Keratinocyte (primary cell): ENCODE results near the gene ITIH5. TPM values are rescaled to one million over a fixed set of nuclear protein-coding genes. Genes with fewer than 3 reads are reported as not detected.

Experiments used
- DNase-seq: peaks from one replicate; pipeline ENCODE4 v3.0.0-alpha.2; 2011; ENCODE audit warnings: low read depth, missing footprints, low spot score
- FAIRE-seq: peaks from 2 replicates; lab custom pipeline; 2011; peaks lifted over from hg19 to GRCh38; lab: Jason Lieb, UNC
- H2AFZ ChIP-seq: 2 replicates; pipeline ENCODE4 v1.6.0; 2012; ENCODE audit warnings: low read length, control low read depth, inconsistent platforms; ENCODE audit not compliant: control insufficient read depth
- H3K27ac ChIP-seq: 2 replicates; pipeline ENCODE4 v1.5.1; 2011; ENCODE audit warnings: low read length; ENCODE audit not compliant: control insufficient read depth, insufficient read depth
- H3K27me3 ChIP-seq: 3 replicates; pipeline ENCODE4 v1.6.0; 2011; ENCODE audit warnings: low read length; ENCODE audit not compliant: control insufficient read depth, insufficient read depth; ENCODE audit errors: extremely low read depth
- H3K36me3 ChIP-seq, 2 experiments: 2 replicates in 1 of 2; 3 replicates in 1 of 2; pipeline ENCODE4 v1.5.1; 2011; ENCODE audit warnings: low read length in 2 of 2, mild to moderate bottlenecking in 1 of 2; ENCODE audit not compliant: control insufficient read depth in 2 of 2, insufficient read depth in 2 of 2; ENCODE audit errors: extremely low read depth in 1 of 2
- H3K4me1 ChIP-seq: 3 replicates; pipeline ENCODE4 v1.5.1; 2011; ENCODE audit warnings: low read length; ENCODE audit not compliant: control insufficient read depth, insufficient read depth; ENCODE audit errors: extremely low read depth
- H3K4me2 ChIP-seq: 3 replicates; pipeline ENCODE4 v1.6.0; 2011; ENCODE audit warnings: low read depth, low read length; ENCODE audit not compliant: control insufficient read depth, insufficient read depth; ENCODE audit errors: extremely low read depth
- H3K4me3 ChIP-seq, 3 experiments: fragments of 200-600 bp in 1 of 3; sonication (generic) in 1 of 3; 2 replicates in 2 of 3; 3 replicates in 1 of 3; pipeline ENCODE4 v1.5.1; 2011 to 2016; ENCODE audit warnings: low read length in 3 of 3, mild to moderate bottlenecking in 3 of 3, control low read depth in 2 of 3, inconsistent platforms in 1 of 3, low read depth in 1 of 3, mixed read lengths in 1 of 3, mixed run types in 1 of 3, moderate library complexity in 1 of 3; ENCODE audit not compliant: control insufficient read depth in 2 of 3, insufficient read depth in 2 of 3; ENCODE audit errors: extremely low read depth in 1 of 3
- H3K79me2 ChIP-seq: 2 replicates; pipeline ENCODE4 v1.6.0; 2012; ENCODE audit warnings: low read length; ENCODE audit not compliant: control insufficient read depth, insufficient read depth
- H3K9ac ChIP-seq: 3 replicates; pipeline ENCODE4 v1.6.0; 2011; ENCODE audit warnings: low read length; ENCODE audit not compliant: control insufficient read depth, insufficient read depth; ENCODE audit errors: extremely low read depth
- H3K9me1 ChIP-seq: 3 replicates; pipeline ENCODE4 v1.6.0; 2011; ENCODE audit warnings: low read length; ENCODE audit not compliant: control insufficient read depth, insufficient read depth; ENCODE audit errors: extremely low read depth
- H3K9me3 ChIP-seq: 2 replicates; pipeline ENCODE4 v1.5.1; 2012; ENCODE audit warnings: low read depth, low read length; ENCODE audit not compliant: control insufficient read depth
- H4K20me1 ChIP-seq: 3 replicates; pipeline ENCODE4 v1.6.0; 2011; ENCODE audit warnings: low read length; ENCODE audit not compliant: control insufficient read depth, insufficient read depth; ENCODE audit errors: extremely low read depth
- CTCF ChIP-seq, 3 experiments: IDR thresholded peaks in 1 of 3; conservative IDR thresholded peaks in 1 of 3; optimal IDR thresholded peaks in 1 of 3; 2 replicates in 2 of 3; 3 replicates in 1 of 3; pipeline versions ENCODE3 to v1.5.1; 2011; ENCODE audit warnings: low read length in 3 of 3, mild to moderate bottlenecking in 3 of 3, moderate library complexity in 2 of 3, control low read depth in 1 of 3, inconsistent platforms in 1 of 3; ENCODE audit not compliant: insufficient read depth in 2 of 3; ENCODE audit errors: extremely low read depth in 1 of 3
- EZH2 ChIP-seq: IDR thresholded peaks from one replicate; pipeline ENCODE4 v1.6.1; 2012; ENCODE audit warnings: inconsistent platforms, mild to moderate bottlenecking, low read length, moderate library complexity
- dilution Hi-C: fragments of 300-500 bp; cut with MboI; formaldehyde crosslinking; loops from one replicate; pipeline ENCODE4 v1.7.0; 2020; ENCODE audit warnings: low sequenced_read_pairs; ENCODE audit not compliant: extremely low pct_ligation_motif_present
- polyA plus RNA-seq, 5 experiments: library from polyadenylated mRNA; depleted of rRNA in 3 of 5; stranded (reverse) in 3 of 5; stranded (forward) in 1 of 5; unstranded in 1 of 5; fragments of >200 nt; gene quantifications; 1 replicate in 1 of 5; 2 replicates in 3 of 5; 3 replicates in 1 of 5; pipeline versions ENCODE4 v1.2.1 to v1.2.3, GENCODE V29; 2011 to 2012; ENCODE audit warnings: missing spikeins in 2 of 5, low read depth in 1 of 5, low replicate concordance in 1 of 5

ITIH5 gene
- polyA plus RNA-seq, 1 donor (not counting 4 experiments of a cell fraction or from before 2014, with no cell fraction given), result not detected

DNA sequence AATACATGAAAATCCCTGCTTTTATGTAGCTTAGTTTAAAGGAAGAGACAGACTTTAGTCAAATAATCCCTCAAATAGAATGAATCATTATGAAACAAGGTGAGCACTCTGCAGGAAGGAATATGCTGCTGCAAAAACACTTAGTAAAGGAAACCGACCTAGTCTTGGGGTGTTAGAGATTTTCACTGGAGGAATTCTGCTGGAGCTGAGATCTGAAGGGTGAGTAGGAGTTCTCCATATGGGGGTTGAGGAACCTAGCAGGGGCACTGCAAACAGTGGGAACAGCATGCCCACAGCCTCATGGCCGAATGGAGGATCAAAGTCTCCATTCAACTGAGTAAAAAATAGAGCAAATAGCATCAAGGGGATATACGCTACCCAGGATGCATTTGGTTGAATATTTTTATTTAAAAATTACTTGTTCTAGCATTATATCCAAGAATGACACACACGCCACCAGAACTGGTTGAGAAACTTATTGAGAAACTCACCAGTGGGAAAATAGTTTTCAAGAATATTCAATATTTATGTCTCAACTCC is 39.8 kb upstream of the ITIH5 start:
- Histone ChIP-seq H4K20me1 (no peaks in the 10 kb centered on the region), H3K4me2 (no peak overlapping the region), H3K36me3 (no peaks in the 10 kb centered on the region), H3K27ac (no peak overlapping the region), H3K4me3 (no peak overlapping the region), H3K4me1 (no peaks in the 10 kb centered on the region), H2AFZ (no peak overlapping the region), H3K79me2 (no peaks in the 10 kb centered on the region), H3K9ac (no peak overlapping the region), H3K9me3 (no peaks in the 10 kb centered on the region), H3K9me1 (no peaks in the 10 kb centered on the region), H3K27me3 (no peaks in the 10 kb centered on the region)
- no peak for TF ChIP-seq EZH2
- dilution Hi-C loops, result no loop called here
- FAIRE-seq, result no peak
- no peak for DNase-seq

- H3K27ac ChIP-seq, result no peak overlapping the region
- no peaks in the 10 kb centered on the region for H3K36me3 ChIP-seq
- H3K9me1 ChIP-seq, result no peaks in the 10 kb centered on the region
- no peak overlapping the region for H2AFZ ChIP-seq
- FAIRE-seq, result no peak
- H4K20me1 ChIP-seq, result no peaks in the 10 kb centered on the region
- H3K9ac ChIP-seq, result no peak overlapping the region
- no peaks in the 10 kb centered on the region for H3K9me3 ChIP-seq
- no peaks in the 10 kb centered on the region for H3K4me1 ChIP-seq
- no peak overlapping the region for H3K4me3 ChIP-seq
- dilution Hi-C loops, result no loop called here
- DNase-seq, result no peak
- H3K27me3 ChIP-seq, result no peaks in the 10 kb centered on the region
- H3K4me2 ChIP-seq, result no peak overlapping the region
- H3K79me2 ChIP-seq, result no peaks in the 10 kb centered on the region
- no peak for TF ChIP-seq EZH2
- no peak for TF ChIP-seq CTCF (optimal IDR thresholded peaks at IDR 0.05 in 1 of 3, IDR thresholded peaks at IDR 0.05 in 1 of 3, conservative IDR thresholded peaks at IDR 0.05 in 1 of 3; ENCODE audit: extremely low read depth in 1 of 3, insufficient read depth in 2 of 3, low read length in 3 of 3)
These were observed 38.6 kb upstream of the ITIH5 start for GRCh38 chr10:7705341-7705740.
